SJSA1 (cell line): ENCODE data around the gene NCKIPSD. TPM values are rescaled to one million over a fixed set of nuclear protein-coding genes. Genes with fewer than 3 reads are reported as not detected.

Source experiments
- DNase-seq, 2 experiments: peaks; one replicate each; pipeline ENCODE4 v3.0.0-alpha.2; 2015 to 2020; ENCODE audit warnings: low spot score in 2 of 2, low read depth in 1 of 2
- H3K27ac ChIP-seq: fragments of 250-450 bp; sonication (Bioruptor Pico); 2 replicates; pipeline ENCODE4 v1.5.1; 2020; ENCODE audit warnings: mild to moderate bottlenecking, moderate library complexity
- H3K27me3 ChIP-seq: fragments of 250-450 bp; sonication (Bioruptor Pico); replicated peaks from 2 replicates; pipeline ENCODE4 v1.5.1; 2020; ENCODE audit warnings: mild to moderate bottlenecking, moderate library complexity
- H3K36me3 ChIP-seq: fragments of 250-450 bp; sonication (Bioruptor Pico); 2 replicates; pipeline ENCODE4 v1.5.1; 2020; ENCODE audit warnings: mild to moderate bottlenecking
- H3K4me1 ChIP-seq: fragments of 250-450 bp; sonication (Bioruptor Pico); replicated peaks from 2 replicates; pipeline ENCODE4 v1.6.1; 2021; ENCODE audit warnings: mild to moderate bottlenecking
- H3K4me3 ChIP-seq: fragments of 250-450 bp; sonication (Bioruptor Pico); 2 replicates; pipeline ENCODE4 v1.5.1; 2020; ENCODE audit warnings: mild to moderate bottlenecking
- H3K9me3 ChIP-seq: fragments of 250-450 bp; sonication (Bioruptor Pico); replicated peaks from 2 replicates; pipeline ENCODE4 v1.5.1; 2020; ENCODE audit warnings: mild to moderate bottlenecking
- total RNA-seq: library from RNA; depleted of rRNA; stranded (reverse); fragments of >200 nt; shearing (Covaris generic); gene quantifications from 2 replicates; pipeline ENCODE4 v1.2.3, GENCODE V29; 2014

The NCKIPSD gene
- total RNA-seq, 1 experiment from 2014 or later = 10.2 TPM

DNA sequence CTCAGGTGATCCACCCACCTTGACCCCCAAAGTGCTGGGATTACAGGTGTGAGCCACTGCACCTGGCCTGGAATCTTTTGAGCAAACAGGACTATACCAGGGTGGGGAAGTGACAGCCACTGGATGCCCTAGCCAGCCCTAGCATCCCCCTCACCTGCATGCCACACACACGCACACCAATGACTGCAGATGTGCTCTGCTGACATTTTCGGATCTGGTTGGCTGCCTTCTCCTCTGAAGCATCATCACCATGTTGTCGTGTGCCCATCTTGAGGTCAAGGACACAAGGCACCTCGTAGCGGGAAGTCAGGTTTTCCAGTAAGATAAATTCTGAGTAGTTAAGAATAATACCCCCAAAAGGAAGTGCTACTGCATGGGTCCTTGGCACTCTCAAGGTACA, 3.7 kb upstream of the NCKIPSD start:
- peaks cover 81% of the 10 kb centered on the region for H3K36me3 ChIP-seq
- DNase-seq = no peak
- H3K9me3 ChIP-seq = peaks cover 8% of the 10 kb centered on the region; the same call in 1 of the 2 replicates
- peaks cover 17% of the 10 kb centered on the region for H3K4me1 ChIP-seq
- no peaks in the 10 kb centered on the region for H3K27me3 ChIP-seq
- H3K27ac ChIP-seq = no peak overlapping the region
- no peak overlapping the region for H3K4me3 ChIP-seq

DNA sequence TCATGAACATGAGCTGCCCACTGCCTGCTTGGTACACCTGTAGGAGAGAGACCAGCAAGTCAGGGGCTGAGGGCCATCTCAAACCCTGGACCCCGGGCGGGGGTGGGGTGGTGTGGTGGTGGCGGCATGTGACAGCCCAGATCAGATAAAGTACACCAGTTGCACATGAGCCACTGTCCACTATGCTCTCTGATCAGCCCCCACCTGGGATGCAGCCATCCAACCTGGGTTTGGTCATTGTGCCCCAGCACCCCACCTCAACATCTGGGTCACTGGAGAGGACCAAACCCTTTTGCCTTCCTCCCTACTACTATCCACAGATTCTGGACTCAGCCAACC, 3.0 kb upstream of the NCKIPSD start:
- Histone ChIP-seq H3K9me3 (peaks cover 8% of the 10 kb centered on the region; the same call in 1 of the 2 replicates), H3K4me1 (peaks cover 11% of the 10 kb centered on the region), H3K36me3 (peaks cover 74% of the 10 kb centered on the region), H3K27me3 (no peaks in the 10 kb centered on the region), H3K4me3 (no peak overlapping the region), H3K27ac (no peak overlapping the region)
- no peak for DNase-seq

DNA sequence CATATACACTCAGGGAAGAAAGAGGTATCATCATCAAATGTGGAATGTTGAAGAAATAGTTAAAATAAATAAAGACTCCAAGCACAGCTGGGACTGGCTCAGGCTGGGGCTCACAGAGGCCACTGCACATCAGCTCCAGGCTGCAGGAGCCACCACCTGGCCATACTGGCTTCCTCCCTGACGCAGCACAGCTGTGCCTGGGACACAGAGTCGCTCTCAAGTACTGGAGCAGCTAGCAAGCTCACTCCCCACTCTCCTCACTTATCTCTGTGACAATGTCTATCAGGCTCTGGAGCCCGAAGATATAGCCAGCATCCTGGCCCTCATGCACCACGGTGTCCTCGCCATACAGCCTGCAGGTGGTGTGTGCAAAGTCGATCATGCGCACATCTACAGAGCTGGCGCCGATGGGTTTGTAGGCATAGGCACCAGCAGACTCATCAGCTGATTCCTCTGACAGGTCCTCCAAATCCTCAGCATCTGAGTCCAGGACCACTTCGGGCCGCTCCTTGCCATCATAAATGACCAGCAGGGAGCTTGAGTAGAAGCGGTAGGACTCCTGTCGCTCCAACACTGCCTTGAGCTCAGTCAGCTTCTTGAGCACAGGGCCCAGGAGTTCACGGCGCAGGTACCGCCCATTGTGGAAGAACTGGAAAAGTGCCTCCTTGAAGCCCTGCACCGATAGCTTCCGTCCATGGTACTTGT, 2.5 kb upstream of the NCKIPSD start:
- Histone ChIP-seq H3K36me3 (peaks cover 69% of the 10 kb centered on the region), H3K27ac (no peak overlapping the region), H3K4me3 (no peak overlapping the region), H3K9me3 (peaks cover 8% of the 10 kb centered on the region; the same call in 1 of the 2 replicates), H3K27me3 (no peaks in the 10 kb centered on the region), H3K4me1 (peaks cover 11% of the 10 kb centered on the region)
- DNase-seq = no peak

DNA sequence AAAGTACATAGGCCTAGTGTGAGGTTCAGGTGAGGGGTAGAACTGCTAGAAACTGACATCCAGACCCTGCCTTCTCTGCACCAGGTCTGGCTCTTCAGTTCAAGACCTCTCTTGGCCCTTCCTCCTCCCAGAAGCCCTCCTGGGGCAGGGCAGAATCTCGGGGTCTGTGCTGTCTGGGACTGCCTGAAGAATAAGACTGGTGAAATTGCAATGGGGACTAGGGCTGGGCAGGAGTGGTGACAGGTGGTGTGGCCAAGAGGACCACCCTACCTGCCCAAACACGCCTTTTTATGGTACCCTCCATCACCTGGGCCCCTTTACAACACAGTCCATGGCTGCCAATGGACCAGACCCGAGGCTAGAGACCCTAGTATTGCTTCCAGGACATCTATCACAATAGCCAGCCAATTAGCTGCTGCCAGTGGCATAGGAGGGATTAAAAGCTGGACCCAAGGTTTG, 1.5 kb upstream of the NCKIPSD start:
- Histone ChIP-seq H3K27me3 (no peaks in the 10 kb centered on the region), H3K36me3 (peaks cover 59% of the 10 kb centered on the region), H3K4me1 (peaks cover 11% of the 10 kb centered on the region), H3K4me3 (no peak overlapping the region), H3K9me3 (peaks cover 8% of the 10 kb centered on the region; the same call in 1 of the 2 replicates), H3K27ac (no peak overlapping the region)
- DNase-seq = no peak

DNA sequence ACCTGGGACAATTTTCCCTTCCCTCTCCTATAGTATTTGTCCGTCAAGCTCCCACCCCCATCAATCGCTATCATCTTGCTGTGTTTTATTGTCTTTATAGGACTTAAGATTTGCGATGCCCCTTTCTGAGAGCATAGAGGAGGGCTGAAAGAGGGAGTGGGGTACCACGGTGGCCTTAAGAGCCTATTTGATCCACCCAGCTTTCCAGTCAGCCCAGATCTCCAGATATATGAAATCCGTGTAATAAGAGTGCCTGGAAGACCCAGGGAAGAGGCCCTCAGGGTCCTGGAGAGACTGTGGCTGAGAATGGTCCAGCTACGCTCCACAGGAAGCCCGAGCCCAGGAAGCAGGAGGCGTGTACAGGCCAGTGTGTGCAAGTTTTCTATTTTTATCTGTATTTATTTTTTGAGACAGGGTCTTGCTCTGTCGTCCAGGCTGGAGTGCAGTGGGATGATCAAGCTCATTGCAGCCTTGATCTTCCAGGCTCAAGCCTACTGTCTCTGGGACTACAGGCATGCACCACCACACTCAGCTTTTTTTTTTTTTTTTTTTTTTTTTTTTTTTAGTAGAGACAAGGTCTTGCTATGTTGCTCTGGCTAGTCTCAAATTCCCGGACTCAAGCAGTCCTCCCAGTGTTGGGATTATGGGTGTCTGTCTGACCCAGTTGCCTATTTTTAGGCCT, 964 bp upstream of the NCKIPSD start:
- Histone ChIP-seq H3K4me1 (peaks cover 11% of the 10 kb centered on the region), H3K27ac (no peak overlapping the region), H3K9me3 (peaks cover 8% of the 10 kb centered on the region; the same call in 1 of the 2 replicates), H3K27me3 (no peaks in the 10 kb centered on the region), H3K4me3 (no peak overlapping the region), H3K36me3 (peaks cover 55% of the 10 kb centered on the region)
- no peak for DNase-seq

DNA sequence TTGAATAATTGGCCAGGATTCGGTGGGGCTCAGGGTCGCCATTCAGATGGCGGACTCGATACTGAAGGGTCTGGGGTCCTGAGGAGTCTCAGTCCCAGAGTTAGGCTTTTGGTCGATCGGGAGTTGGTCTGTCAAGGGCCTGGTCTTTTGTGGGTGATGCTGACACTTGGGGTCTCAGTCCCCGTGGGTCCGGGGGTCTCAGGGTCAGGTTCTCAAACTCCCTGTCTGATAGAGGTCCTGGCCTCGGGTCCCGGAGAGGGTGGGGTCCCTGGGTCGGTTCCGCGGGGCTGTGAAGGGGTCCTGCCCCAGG, 467 bp downstream of the NCKIPSD start:
- peak overlapping the region; percentile 99 for H3K4me3 ChIP-seq
- H3K4me1 ChIP-seq = peaks cover 11% of the 10 kb centered on the region
- peaks cover 8% of the 10 kb centered on the region; the same call in 1 of the 2 replicates for H3K9me3 ChIP-seq
- H3K27ac ChIP-seq = peak overlapping the region; percentile 51
- H3K36me3 ChIP-seq = peaks cover 56% of the 10 kb centered on the region
- DNase-seq = no peak
- H3K27me3 ChIP-seq = no peaks in the 10 kb centered on the region

DNA sequence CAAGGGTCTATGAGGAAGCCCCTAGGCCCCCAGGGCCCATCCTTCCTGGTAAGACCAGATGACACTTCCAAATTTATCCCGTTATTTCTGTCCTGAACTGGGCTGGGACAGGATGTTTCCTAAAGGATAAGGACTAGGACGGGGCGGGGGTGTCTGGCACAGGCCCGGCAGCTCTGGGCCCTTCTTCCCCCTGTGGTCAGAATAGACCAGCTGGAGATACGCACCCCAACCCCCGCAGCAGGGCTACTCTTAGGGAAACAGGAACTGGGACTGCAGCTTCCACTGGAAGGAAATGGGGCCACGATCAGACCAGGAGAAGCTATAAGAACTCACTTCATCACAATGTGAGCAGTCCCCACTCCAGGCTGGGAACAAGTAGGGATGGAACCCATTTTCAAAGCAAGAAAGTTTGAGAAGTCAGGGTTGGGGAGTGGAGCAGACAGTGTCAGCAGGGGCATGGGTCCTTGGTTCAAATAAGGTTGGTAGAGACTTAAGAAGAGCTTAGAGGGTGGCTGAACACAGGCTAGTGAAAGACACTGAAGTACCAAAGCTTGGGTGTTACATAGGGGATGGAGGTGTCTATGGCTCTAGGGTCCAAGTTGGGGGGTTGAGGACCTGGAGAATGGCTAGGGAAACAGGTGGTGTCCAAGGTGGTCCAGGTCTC, 1.1 kb downstream of the NCKIPSD start:
- Histone ChIP-seq H3K4me1 (peaks cover 11% of the 10 kb centered on the region), H3K27me3 (no peaks in the 10 kb centered on the region), H3K9me3 (peaks cover 8% of the 10 kb centered on the region; the same call in 1 of the 2 replicates), H3K36me3 (peaks cover 56% of the 10 kb centered on the region), H3K27ac (no peak overlapping the region), H3K4me3 (no peak overlapping the region)
- no peak for DNase-seq

DNA sequence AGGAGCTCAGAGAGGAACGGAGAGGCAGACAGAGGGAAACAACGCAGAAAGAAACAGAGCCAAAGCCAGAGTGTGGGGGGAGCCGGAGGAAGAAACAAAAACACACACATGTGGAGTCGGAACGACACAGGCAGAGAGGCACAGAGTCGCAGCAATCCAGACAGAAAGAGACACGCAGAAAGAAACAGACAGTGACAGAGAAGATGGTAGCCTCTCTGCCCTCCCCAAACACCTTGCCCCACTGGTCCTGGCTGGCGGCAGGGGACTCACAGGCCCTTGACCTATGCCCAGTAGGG, 1.7 kb downstream of the NCKIPSD start:
- H3K4me1 ChIP-seq = peaks cover 11% of the 10 kb centered on the region
- DNase-seq = no peak
- no peak overlapping the region for H3K4me3 ChIP-seq
- H3K27ac ChIP-seq = no peak overlapping the region
- H3K36me3 ChIP-seq = peaks cover 54% of the 10 kb centered on the region
- H3K9me3 ChIP-seq = peaks cover 8% of the 10 kb centered on the region; the same call in 1 of the 2 replicates
- no peaks in the 10 kb centered on the region for H3K27me3 ChIP-seq

DNA sequence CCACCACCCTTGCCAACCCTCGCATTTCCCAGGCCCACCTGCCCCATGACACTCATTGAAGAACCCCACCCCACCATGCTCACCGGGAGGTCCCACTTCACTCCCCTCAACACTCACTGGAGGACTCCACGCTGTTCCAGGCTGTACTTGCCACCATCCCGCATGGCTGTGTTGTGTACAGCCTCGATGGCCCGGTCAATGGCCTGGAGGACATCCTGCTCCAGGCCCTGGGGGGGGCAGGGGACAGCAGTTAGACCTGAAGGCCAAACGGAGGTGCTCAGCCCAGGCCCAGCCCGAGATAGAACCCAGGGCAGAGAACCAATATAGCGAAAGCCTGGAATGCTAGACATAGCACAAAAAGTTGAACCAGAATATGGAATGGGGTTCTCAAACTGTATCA, 2.9 kb downstream of the NCKIPSD start:
- H3K36me3 ChIP-seq = peaks cover 44% of the 10 kb centered on the region
- peaks cover 8% of the 10 kb centered on the region; the same call in 1 of the 2 replicates for H3K9me3 ChIP-seq
- no peaks in the 10 kb centered on the region for H3K27me3 ChIP-seq
- no peak overlapping the region for H3K27ac ChIP-seq
- no peak overlapping the region for H3K4me3 ChIP-seq
- H3K4me1 ChIP-seq = peaks cover 11% of the 10 kb centered on the region
- no peak for DNase-seq

DNA sequence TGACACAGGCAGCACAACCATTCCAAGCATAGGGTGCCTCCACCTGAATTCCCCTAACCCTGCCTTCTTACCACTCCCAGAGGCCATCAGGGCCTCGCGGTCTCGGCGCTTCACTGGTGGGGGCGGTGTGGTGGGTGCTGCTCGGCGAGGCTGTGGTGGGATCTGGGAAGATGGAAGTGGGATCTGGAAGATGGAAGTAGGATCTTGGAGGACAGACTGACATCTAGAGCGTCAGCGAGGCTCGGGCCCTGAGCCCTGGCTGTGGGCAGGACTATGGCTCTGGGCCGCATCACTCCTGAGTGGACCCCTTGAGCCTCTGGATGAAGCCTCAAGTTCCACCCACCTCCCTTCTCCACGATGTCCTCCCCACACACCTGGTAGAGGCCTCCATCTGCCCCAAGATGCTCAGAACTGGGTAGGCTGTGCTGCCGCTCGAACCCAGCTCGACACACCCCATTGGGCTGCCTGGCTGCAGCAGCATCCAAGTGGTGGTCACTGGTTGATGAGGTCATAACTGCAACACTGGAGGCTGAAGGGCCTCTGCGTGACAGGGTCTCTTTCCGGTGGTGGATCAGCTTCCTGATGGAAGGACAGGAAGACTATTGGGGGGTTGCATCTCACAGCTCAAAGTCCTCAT, 3.6 kb downstream of the NCKIPSD start:
- H3K27ac ChIP-seq = no peak overlapping the region
- peaks cover 8% of the 10 kb centered on the region; the same call in 1 of the 2 replicates for H3K9me3 ChIP-seq
- H3K27me3 ChIP-seq = no peaks in the 10 kb centered on the region
- no peak overlapping the region for H3K4me3 ChIP-seq
- H3K4me1 ChIP-seq = peaks cover 11% of the 10 kb centered on the region
- H3K36me3 ChIP-seq = peaks cover 38% of the 10 kb centered on the region
- no peak for DNase-seq

DNA sequence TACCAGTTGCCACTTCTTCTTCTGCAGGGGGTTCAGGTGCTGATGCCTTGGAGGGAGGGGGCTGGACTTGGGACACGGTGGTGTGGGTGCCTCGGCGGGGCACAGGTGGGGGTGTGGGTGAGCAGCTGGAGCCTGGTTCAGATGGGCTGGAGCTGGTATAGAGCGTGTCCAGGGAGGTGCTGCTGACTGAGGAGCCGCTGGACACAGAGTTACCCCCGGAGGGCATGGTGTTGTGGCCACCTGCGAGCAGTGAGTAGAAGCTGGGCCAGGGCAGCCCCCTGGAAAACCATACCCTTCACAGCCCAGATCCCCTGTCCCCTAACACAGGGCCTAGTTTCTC, 4.2 kb downstream of the NCKIPSD start:
- peaks cover 11% of the 10 kb centered on the region for H3K4me1 ChIP-seq
- DNase-seq = no peak
- no peak overlapping the region for H3K4me3 ChIP-seq
- H3K36me3 ChIP-seq = peaks cover 37% of the 10 kb centered on the region
- H3K27me3 ChIP-seq = no peaks in the 10 kb centered on the region
- H3K9me3 ChIP-seq = peaks cover 8% of the 10 kb centered on the region; the same call in 1 of the 2 replicates
- H3K27ac ChIP-seq = no peak overlapping the region

DNA sequence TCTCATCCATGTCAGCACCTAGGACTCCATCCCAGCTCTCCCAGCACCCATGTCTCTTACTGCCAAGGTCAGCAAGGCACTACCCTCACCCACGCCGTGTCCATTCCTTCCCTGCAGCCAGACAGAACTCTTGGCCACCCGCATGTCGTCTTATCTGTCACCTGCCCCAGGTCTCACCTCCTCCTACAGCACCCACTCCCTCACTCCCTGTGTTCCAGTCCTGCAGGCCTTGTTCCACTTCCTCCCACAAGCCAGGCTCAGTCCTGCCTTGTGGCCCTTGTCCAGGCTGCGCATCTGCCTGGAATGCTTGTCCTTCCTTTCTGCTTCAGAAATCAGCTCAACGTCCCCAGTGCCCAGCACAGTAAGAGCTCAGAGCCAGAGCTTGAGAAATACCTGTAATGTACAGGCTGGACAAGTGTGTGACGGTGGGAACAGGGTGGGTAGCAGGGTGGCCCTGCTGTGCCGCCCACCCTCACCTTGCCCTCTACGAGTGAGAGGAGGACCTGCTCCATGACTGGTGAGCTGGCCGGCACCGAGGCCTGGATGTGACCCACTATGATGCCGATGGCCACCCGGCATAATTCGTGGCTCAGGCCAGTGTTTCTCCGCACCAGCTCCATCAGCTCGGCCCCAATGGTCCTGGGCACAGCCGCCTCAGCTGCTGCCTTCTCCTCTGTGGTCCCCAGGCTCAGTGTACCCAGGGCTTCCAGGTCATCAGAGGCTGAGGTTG, 4.7 kb downstream of the NCKIPSD start:
- no peak overlapping the region for H3K4me3 ChIP-seq
- DNase-seq = no peak
- H3K9me3 ChIP-seq = peaks cover 7% of the 10 kb centered on the region; the same call in 1 of the 2 replicates
- H3K27ac ChIP-seq = no peak overlapping the region
- peaks cover 8% of the 10 kb centered on the region for H3K4me1 ChIP-seq
- H3K36me3 ChIP-seq = peaks cover 35% of the 10 kb centered on the region
- H3K27me3 ChIP-seq = no peaks in the 10 kb centered on the region
